ENCODE data around the gene EVA1A.

EVA1A gene

GRCh38 chr2:75450068-75450467 is 110.7 kb downstream of the EVA1A start:
- H3K9me3 ChIP-seq (ENCODE audit: control insufficient read depth in 1 of 2, low read length in 2 of 2): no peaks in the 10 kb centered on the region
- H3K27ac ChIP-seq (ENCODE audit: low read length): no peak overlapping the region
- H3K4me3 ChIP-seq (ENCODE audit: low read depth in 1 of 2, low read length in 2 of 2): no peak overlapping the region
- H3K36me3 ChIP-seq (ENCODE audit: control insufficient read depth in 1 of 2, insufficient read depth in 2 of 2, low read length in 2 of 2): no peaks in the 10 kb centered on the region
- no peaks in the 10 kb centered on the region for H3K4me1 ChIP-seq (ENCODE audit: control insufficient read depth in 1 of 2, insufficient read depth in 2 of 2, low read length in 2 of 2)
- H3K27me3 ChIP-seq (ENCODE audit: low read depth, low read length): no peaks in the 10 kb centered on the region

GRCh38 chr2:75447176-75447575 is 113.6 kb downstream of the EVA1A start:
- Histone ChIP-seq H3K27me3 (ENCODE audit: low read depth, low read length) (no peaks in the 10 kb centered on the region), H3K4me1 (ENCODE audit: control insufficient read depth in 1 of 2, insufficient read depth in 2 of 2, low read length in 2 of 2) (no peaks in the 10 kb centered on the region), H3K27ac (ENCODE audit: low read length) (no peak overlapping the region), H3K4me3 (ENCODE audit: low read depth in 1 of 2, low read length in 2 of 2) (no peak overlapping the region), H3K36me3 (ENCODE audit: control insufficient read depth in 1 of 2, insufficient read depth in 2 of 2, low read length in 2 of 2) (no peaks in the 10 kb centered on the region), H3K9me3 (ENCODE audit: control insufficient read depth in 1 of 2, low read length in 2 of 2) (no peaks in the 10 kb centered on the region)
